HepG2 (cell line): ENCODE data around the gene ZFAND2B. TPM values are rescaled to one million over a fixed set of nuclear protein-coding genes. Genes with fewer than 3 reads are reported as not detected.

ENCODE experiments used
- ATAD3A ChIP-seq: sonication (generic); formaldehyde crosslinking; IDR thresholded peaks from 2 replicates; pipeline ENCODE4 v1.4.0; 2020; ENCODE audit warnings: missing genetic modification reagents
- CREBL2 ChIP-seq: sonication (generic); formaldehyde crosslinking; IDR thresholded peaks from 2 replicates; pipeline ENCODE4 v1.8.1; 2023; ENCODE audit warnings: missing genetic modification reagents, mild to moderate bottlenecking, borderline replicate concordance
- ETS1 ChIP-seq: sonication (generic); formaldehyde crosslinking; IDR thresholded peaks from 2 replicates; pipeline ENCODE4 v1.4.0; 2020; ENCODE audit warnings: missing genetic modification reagents
- HCFC1 ChIP-seq: fragments of 150-350 bp; IDR thresholded peaks from 2 replicates; pipeline ENCODE4 v1.6.1; 2014; ENCODE audit warnings: low read depth, low read length
- KLF16 ChIP-seq, 2 experiments: sonication (generic) in 1 of 2; formaldehyde crosslinking in 1 of 2; IDR thresholded peaks; 2 replicates each; pipeline versions ENCODE4 v1.6.1 to v1.8.0; 2016 to 2023; ENCODE audit warnings: missing genetic modification reagents in 2 of 2, missing compliant biosample characterization in 1 of 2
- PCBP1 ChIP-seq: fragments of 200-400 bp; formaldehyde crosslinking; IDR thresholded peaks from 2 replicates; pipeline ENCODE4 v1.6.1; 2017; ENCODE audit warnings: mild to moderate bottlenecking, low read depth, low read length, borderline replicate concordance
- PTBP1 ChIP-seq: fragments of 200-400 bp; formaldehyde crosslinking; IDR thresholded peaks from 2 replicates; pipeline ENCODE4 v1.6.1; 2018; ENCODE audit warnings: low read length, low read depth; ENCODE audit not compliant: poor library complexity, severe bottlenecking
- RARA ChIP-seq: IDR thresholded peaks from 2 replicates; pipeline ENCODE4 v1.6.1; 2016; ENCODE audit warnings: missing genetic modification reagents, missing compliant biosample characterization
- SIX4 ChIP-seq: sonication (generic); formaldehyde crosslinking; IDR thresholded peaks from 2 replicates; pipeline ENCODE4 v1.4.0; 2020; ENCODE audit warnings: missing genetic modification reagents
- SNRNP70 ChIP-seq: fragments of 200-400 bp; formaldehyde crosslinking; IDR thresholded peaks from 2 replicates; pipeline ENCODE4 v1.6.1; 2017; ENCODE audit warnings: mild to moderate bottlenecking, low read depth, low read length, moderate library complexity
- TARDBP ChIP-seq: sonication (generic); formaldehyde crosslinking; IDR thresholded peaks from 2 replicates; pipeline ENCODE4 v1.8.0; 2022; ENCODE audit warnings: mild to moderate bottlenecking, missing genetic modification reagents
- TEAD2 ChIP-seq: sonication (generic); formaldehyde crosslinking; IDR thresholded peaks from 2 replicates; pipeline ENCODE4 v1.9.0; 2021; ENCODE audit warnings: missing genetic modification reagents
- ZBTB43 ChIP-seq: sonication (generic); formaldehyde crosslinking; conservative IDR thresholded peaks from 2 replicates; pipeline ENCODE4 v1.4.0; 2020; ENCODE audit warnings: missing genetic modification reagents
- ZC3H13 ChIP-seq: sonication (generic); formaldehyde crosslinking; IDR thresholded peaks from 2 replicates; pipeline ENCODE4 v1.8.1; 2023; ENCODE audit warnings: mild to moderate bottlenecking, missing genetic modification reagents, moderate library complexity
- ZNF274 ChIP-seq: sonication (generic); formaldehyde crosslinking; IDR thresholded peaks from 2 replicates; pipeline ENCODE4 v1.5.1; 2020; ENCODE audit warnings: mild to moderate bottlenecking, missing genetic modification reagents
- ZNF34 ChIP-seq: sonication (generic); formaldehyde crosslinking; IDR thresholded peaks from 2 replicates; pipeline ENCODE4 v1.4.0; 2020; ENCODE audit warnings: mild to moderate bottlenecking, missing genetic modification reagents, borderline replicate concordance
- ZNF570 ChIP-seq: sonication (generic); formaldehyde crosslinking; IDR thresholded peaks from 2 replicates; pipeline ENCODE4 v1.4.0; 2020; ENCODE audit warnings: mild to moderate bottlenecking, missing genetic modification reagents, borderline replicate concordance
- ZNF616 ChIP-seq: sonication (generic); formaldehyde crosslinking; IDR thresholded peaks from 2 replicates; pipeline ENCODE4 v1.5.0; 2020; ENCODE audit warnings: low read depth, mild to moderate bottlenecking, missing genetic modification reagents
- ZNF746 ChIP-seq: sonication (generic); formaldehyde crosslinking; IDR thresholded peaks from 2 replicates; pipeline ENCODE4 v1.8.0; 2022; ENCODE audit warnings: mild to moderate bottlenecking, missing genetic modification reagents
- ZNF773 ChIP-seq: sonication (generic); formaldehyde crosslinking; IDR thresholded peaks from 2 replicates; pipeline ENCODE4 v1.4.0; 2020; ENCODE audit warnings: missing genetic modification reagents, borderline replicate concordance
- polyA plus RNA-seq, 8 experiments: library from polyadenylated mRNA; depleted of rRNA in 3 of 8; stranded (reverse) in 7 of 8; unstranded in 1 of 8; fragments of >200 nt; fragmentation: Illumina TruSeq in 4 of 8; extraction: Trizol in 4 of 8; gene quantifications; 2 replicates each; pipeline versions ENCODE4 v1.2.1 to v1.2.3, GENCODE V29; 2011 to 2016; ENCODE audit warnings: low read depth in 4 of 8, missing spikeins in 1 of 8, mixed read lengths in 1 of 8; ENCODE audit not compliant: insufficient read depth in 1 of 8
- total RNA-seq, 5 experiments: library from RNA; depleted of rRNA; stranded (reverse); fragments of >200 nt; fragmentation: Illumina TruSeq; extraction: Trizol; gene quantifications; 2 replicates each; pipeline ENCODE4 v1.2.3, GENCODE V29; 2016; ENCODE audit warnings: low read depth in 1 of 5
- TF ChIP-seq, protein P1 (sequence below): sonication (generic); formaldehyde crosslinking; IDR thresholded peaks from 2 replicates; pipeline ENCODE4 v1.5.0; 2020; ENCODE audit warnings: missing genetic modification reagents
- TF ChIP-seq, protein P2 (sequence below): sonication (generic); formaldehyde crosslinking; conservative IDR thresholded peaks from 2 replicates; pipeline ENCODE4 v1.4.0; 2020; ENCODE audit warnings: mild to moderate bottlenecking, missing genetic modification reagents, moderate library complexity

ZFAND2B gene
- total and polyA plus RNA-seq, 2 of the 13 experiments (the other 11 are each of a cell fraction or from before 2014, with no cell fraction given), result 53.3 to 115 TPM

DNA sequence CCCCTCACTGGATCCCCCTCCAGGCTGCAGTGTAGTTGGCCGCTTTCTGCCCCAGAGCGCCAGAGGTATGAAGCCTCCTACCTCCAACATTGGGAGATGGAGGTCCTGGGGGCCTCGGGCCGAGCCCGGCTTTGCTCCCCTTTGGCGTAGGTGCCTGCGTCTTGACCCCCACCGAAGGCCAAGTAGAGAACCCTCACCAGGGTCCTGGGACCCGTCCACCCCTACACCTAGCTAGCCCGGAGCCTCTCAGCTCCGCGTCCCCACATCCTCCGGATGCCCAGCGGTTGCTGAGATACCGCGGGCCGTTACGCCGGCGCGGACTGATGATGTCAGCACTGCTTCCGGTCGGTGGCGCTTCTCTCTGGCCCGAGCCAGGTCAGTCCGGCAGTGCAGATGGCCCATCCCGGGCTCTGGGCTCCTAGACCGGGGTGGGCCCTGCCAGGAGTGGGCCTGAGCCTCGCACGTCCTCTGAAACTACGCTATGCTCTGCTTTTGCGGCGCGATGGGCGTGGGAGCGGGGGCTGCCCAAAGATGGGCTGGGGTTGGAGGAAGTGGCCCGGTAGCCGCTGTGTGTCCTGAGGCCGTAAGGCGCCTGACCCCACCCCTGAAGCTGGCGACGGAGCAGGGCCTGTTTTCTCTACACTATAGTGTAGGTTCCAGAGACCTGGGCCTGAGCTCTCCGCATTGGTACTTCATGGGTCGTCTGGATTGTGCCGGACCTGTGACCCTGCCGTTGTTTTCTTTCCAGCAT, 38.7 kb downstream of the ZFAND2B start, which contains the start of the genes GLB1L and STK16 (continued):
- TF ChIP-seq RARA (peak; percentile 39; the same call in 1 of the 2 replicates), SNRNP70 (no peak), ZNF746 (CRISPR knock-in tag) (0 out of 2 replicates have a peak, but pooled peaks have one; percentile 87), PCBP1 (peak; percentile 82; the same call in 1 of the 2 replicates), ATAD3A (no peak), SIX4 (CRISPR knock-in tag) (0 out of 2 replicates have a peak, but pooled peaks have one; percentile 29), ZNF773 (CRISPR knock-in tag) (peak; percentile 85; the same call in 1 of the 2 replicates), ZNF34 (CRISPR knock-in tag) (peak; percentile 87), TARDBP (CRISPR knock-in tag) (peak; percentile 83), ZNF274 (CRISPR knock-in tag) (peak; percentile 82), PTBP1 (peak; percentile 54), ZNF616 (CRISPR knock-in tag) (no peak), KLF16 (CRISPR knock-in tag; IDR thresholded peaks at IDR 0.05) (peak in 1 of 2 experiments; percentile 98; a peak in 3 of 4 replicates), ZC3H13 (peak; percentile 83), HCFC1 (peak; percentile 82), TEAD2 (CRISPR knock-in tag) (no peak), ZBTB43 (CRISPR knock-in tag) (peak; percentile 61; the same call in 1 of the 2 replicates), ETS1 (CRISPR knock-in tag) (0 out of 2 replicates have a peak, but pooled peaks have one; percentile 67), CREBL2 (CRISPR knock-in tag) (peak; percentile 88; the same call in 1 of the 2 replicates), ZNF570 (peak; percentile 80; the same call in 1 of the 2 replicates)
- TF ChIP-seq, protein P1, sequence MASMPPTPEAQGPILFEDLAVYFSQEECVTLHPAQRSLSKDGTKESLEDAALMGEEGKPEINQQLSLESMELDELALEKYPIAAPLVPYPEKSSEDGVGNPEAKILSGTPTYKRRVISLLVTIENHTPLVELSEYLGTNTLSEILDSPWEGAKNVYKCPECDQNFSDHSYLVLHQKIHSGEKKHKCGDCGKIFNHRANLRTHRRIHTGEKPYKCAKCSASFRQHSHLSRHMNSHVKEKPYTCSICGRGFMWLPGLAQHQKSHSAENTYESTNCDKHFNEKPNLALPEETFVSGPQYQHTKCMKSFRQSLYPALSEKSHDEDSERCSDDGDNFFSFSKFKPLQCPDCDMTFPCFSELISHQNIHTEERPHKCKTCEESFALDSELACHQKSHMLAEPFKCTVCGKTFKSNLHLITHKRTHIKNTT (CRISPR knock-in tag), result no peak
- TF ChIP-seq, protein P2, sequence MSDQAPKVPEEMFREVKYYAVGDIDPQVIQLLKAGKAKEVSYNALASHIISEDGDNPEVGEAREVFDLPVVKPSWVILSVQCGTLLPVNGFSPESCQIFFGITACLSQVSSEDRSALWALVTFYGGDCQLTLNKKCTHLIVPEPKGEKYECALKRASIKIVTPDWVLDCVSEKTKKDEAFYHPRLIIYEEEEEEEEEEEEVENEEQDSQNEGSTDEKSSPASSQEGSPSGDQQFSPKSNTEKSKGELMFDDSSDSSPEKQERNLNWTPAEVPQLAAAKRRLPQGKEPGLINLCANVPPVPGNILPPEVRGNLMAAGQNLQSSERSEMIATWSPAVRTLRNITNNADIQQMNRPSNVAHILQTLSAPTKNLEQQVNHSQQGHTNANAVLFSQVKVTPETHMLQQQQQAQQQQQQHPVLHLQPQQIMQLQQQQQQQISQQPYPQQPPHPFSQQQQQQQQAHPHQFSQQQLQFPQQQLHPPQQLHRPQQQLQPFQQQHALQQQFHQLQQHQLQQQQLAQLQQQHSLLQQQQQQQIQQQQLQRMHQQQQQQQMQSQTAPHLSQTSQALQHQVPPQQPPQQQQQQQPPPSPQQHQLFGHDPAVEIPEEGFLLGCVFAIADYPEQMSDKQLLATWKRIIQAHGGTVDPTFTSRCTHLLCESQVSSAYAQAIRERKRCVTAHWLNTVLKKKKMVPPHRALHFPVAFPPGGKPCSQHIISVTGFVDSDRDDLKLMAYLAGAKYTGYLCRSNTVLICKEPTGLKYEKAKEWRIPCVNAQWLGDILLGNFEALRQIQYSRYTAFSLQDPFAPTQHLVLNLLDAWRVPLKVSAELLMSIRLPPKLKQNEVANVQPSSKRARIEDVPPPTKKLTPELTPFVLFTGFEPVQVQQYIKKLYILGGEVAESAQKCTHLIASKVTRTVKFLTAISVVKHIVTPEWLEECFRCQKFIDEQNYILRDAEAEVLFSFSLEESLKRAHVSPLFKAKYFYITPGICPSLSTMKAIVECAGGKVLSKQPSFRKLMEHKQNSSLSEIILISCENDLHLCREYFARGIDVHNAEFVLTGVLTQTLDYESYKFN (CRISPR knock-in tag), result peak; percentile 75
